HEK293T (cell line): ENCODE results near the gene PPRC1.

Experiments
- CTCF ChIA-PET: fragments of 350-600 bp; formaldehyde crosslinking; extraction: SDS; loops from one replicate; lab custom pipeline; 2021; ENCODE audit warnings: antibody characterized with exemption, inconsistent platforms; lab: Yijun Ruan, JAX
- POLR2A ChIA-PET: fragments of 350-600 bp; formaldehyde crosslinking; extraction: SDS; loops from one replicate; lab custom pipeline; 2020; ENCODE audit warnings: antibody characterized with exemption, inconsistent platforms; lab: Yijun Ruan, JAX
- DNase-seq: peaks from one replicate; pipeline ENCODE4 v3.0.0; 2012; ENCODE audit warnings: mixed read lengths; ENCODE audit errors: extremely low spot score
- ARNT ChIP-seq: fragments of 450-650 bp; IDR thresholded peaks from 2 replicates; pipeline ENCODE4 v1.6.1; 2017; ENCODE audit warnings: mild to moderate bottlenecking
- BHLHE40 ChIP-seq: fragments of 450-650 bp; IDR thresholded peaks from 2 replicates; pipeline ENCODE4 v1.6.1; 2016; ENCODE audit warnings: mild to moderate bottlenecking, moderate library complexity, borderline replicate concordance
- CTBP1 ChIP-seq: fragments of 450-650 bp; IDR thresholded peaks from 2 replicates; pipeline ENCODE4 v1.6.1; 2016; ENCODE audit warnings: borderline replicate concordance
- ELF4 ChIP-seq: fragments of 450-650 bp; IDR thresholded peaks from 2 replicates; pipeline ENCODE4 v1.6.1; 2017; ENCODE audit warnings: antibody characterized with exemption
- FOXA1 ChIP-seq: fragments of 450-650 bp; IDR thresholded peaks from 2 replicates; pipeline ENCODE4 v1.6.1; 2016; ENCODE audit warnings: mild to moderate bottlenecking
- FOXK2 ChIP-seq: fragments of 450-650 bp; IDR thresholded peaks from 2 replicates; pipeline ENCODE4 v1.6.1; 2016; ENCODE audit warnings: mild to moderate bottlenecking
- FOXM1 ChIP-seq: fragments of 450-650 bp; IDR thresholded peaks from 2 replicates; pipeline ENCODE4 v1.6.1; 2017; ENCODE audit warnings: mild to moderate bottlenecking, borderline replicate concordance
- HDGF ChIP-seq: fragments of 450-650 bp; IDR thresholded peaks from 2 replicates; pipeline ENCODE4 v1.6.1; 2017; ENCODE audit warnings: antibody characterized with exemption, borderline replicate concordance
- L3MBTL2 ChIP-seq: fragments of 450-650 bp; conservative IDR thresholded peaks from 2 replicates; pipeline ENCODE4 v1.6.1; 2016; ENCODE audit warnings: mild to moderate bottlenecking
- LEF1 ChIP-seq: fragments of 450-650 bp; IDR thresholded peaks from 2 replicates; pipeline ENCODE4 v1.6.1; 2017; ENCODE audit warnings: mild to moderate bottlenecking, borderline replicate concordance
- NFRKB ChIP-seq: fragments of 450-650 bp; IDR thresholded peaks from 2 replicates; pipeline ENCODE4 v1.6.1; 2016; ENCODE audit warnings: mild to moderate bottlenecking, moderate library complexity
- SP1 ChIP-seq: fragments of 450-650 bp; IDR thresholded peaks from 2 replicates; pipeline ENCODE4 v1.6.1; 2017
- SUZ12 ChIP-seq: fragments of 450-650 bp; IDR thresholded peaks from 2 replicates; pipeline ENCODE4 v1.6.1; 2016; ENCODE audit warnings: mild to moderate bottlenecking
- TARDBP ChIP-seq: fragments of 450-650 bp; IDR thresholded peaks from 2 replicates; pipeline ENCODE4 v1.6.1; 2016
- ZNF384 ChIP-seq: fragments of 450-650 bp; IDR thresholded peaks from 2 replicates; pipeline ENCODE4 v1.6.1; 2016
- TF ChIP-seq, protein P1 (sequence below): fragments of 450-650 bp; IDR thresholded peaks from 2 replicates; pipeline ENCODE4 v1.6.1; 2016

Gene PPRC1

DNA sequence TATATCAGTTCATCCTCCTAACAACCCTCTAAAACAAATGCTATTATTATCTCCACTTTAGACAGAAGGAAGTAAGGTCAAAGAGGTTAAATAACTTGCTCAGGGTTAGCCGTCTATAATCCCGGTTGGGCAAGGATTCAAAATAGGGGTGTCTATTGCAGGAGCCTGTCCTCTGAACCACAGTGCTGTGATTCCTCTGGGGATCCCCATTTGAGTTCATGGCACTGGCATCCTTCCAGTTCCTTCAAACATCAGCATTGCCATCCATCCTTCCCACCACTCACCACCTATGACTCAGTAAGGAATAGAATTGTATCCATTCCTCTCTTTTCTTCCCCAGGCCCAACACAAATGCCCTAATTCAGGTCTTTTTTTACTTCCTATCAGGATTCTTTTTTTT lies 42.1 kb upstream of the PPRC1 start:
- TF ChIP-seq FOXK2 (no peak), NFRKB (no peak), ZNF384 (no peak), TARDBP (no peak), CTBP1 (no peak), ELF4 (no peak), HDGF (no peak), FOXA1 (no peak), L3MBTL2 (no peak), BHLHE40 (no peak), SUZ12 (no peak), ARNT (no peak), SP1 (no peak), LEF1 (no peak), FOXM1 (no peak)
- TF ChIP-seq, protein P1, sequence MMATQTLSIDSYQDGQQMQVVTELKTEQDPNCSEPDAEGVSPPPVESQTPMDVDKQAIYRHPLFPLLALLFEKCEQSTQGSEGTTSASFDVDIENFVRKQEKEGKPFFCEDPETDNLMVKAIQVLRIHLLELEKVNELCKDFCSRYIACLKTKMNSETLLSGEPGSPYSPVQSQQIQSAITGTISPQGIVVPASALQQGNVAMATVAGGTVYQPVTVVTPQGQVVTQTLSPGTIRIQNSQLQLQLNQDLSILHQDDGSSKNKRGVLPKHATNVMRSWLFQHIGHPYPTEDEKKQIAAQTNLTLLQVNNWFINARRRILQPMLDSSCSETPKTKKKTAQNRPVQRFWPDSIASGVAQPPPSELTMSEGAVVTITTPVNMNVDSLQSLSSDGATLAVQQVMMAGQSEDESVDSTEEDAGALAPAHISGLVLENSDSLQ = no peak
- ChIA-PET POLR2A (no interaction called here), CTCF (no interaction called here)
- no peak for DNase-seq

DNA sequence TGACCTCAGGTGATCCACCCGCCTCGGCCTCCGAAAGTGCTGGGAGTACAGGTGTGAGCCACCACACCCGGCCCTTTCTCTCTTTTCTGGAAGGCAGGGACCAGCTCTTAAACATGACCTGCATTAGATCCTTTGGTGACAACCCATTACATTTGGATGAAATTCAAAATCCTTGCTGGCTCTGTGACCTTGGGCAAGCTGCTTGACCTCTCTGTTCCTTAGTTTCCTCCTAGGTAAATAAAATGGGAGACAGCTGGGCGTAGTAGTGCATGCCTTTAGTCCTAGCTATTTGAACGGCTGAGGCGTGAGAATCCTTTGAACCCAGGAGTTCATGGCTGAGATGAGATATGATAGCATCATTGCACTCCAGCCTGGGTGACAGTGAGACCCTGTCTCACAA lies 36.4 kb upstream of the PPRC1 start:
- no peak for DNase-seq
- CTCF ChIA-PET = no interaction called here
- POLR2A ChIA-PET = no interaction called here
- TF ChIP-seq LEF1 (no peak), SP1 (no peak), NFRKB (no peak), ARNT (no peak), CTBP1 (no peak), SUZ12 (no peak)
- TF ChIP-seq, protein P1 = no peak

DNA sequence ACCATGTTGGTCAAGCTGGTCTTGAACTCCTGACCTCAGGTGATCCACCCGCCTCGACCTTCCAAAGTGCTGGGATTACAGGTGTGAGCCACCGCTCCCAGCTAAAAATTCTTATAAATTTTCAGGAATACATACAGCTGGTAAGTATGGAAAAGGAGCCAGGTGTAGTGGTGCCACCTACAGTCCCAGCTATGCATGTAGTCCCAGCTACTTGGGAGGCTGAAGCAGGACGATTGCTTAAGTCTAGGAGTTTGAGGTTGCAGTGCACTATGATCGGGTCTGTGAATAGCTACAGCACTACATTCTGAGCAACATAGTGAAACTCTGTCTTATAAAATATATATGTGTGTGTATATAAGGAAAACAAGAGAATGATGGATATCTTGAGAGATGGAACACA lies 31.7 kb upstream of the PPRC1 start:
- POLR2A ChIA-PET = interaction anchor here (1.1 to 1.4 kb wide), 2 partner anchors 13 to 34 kb away, joined by 4 to 6 read pairs; no protein-coding TSS in a partner anchor

DNA sequence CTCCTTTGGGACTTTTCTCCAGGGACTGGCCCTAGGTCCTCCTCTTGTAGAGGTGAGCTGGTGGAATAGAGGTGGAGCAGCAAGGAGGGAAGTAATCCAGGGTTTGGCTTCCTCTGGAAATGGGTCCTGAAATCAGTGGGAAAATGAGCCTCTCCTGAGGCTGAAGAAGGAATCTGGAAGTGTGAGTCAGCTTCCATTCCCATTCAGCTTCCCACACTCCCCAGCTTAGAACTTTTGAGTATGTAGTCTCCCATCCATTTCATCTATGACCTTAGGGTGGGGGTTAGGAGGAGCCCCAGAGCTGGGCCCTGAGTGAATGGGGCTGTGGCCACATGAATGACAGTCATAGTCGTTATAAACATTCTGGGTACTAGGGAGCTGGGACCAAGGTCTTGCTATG lies 30.4 kb upstream of the PPRC1 start:
- POLR2A ChIA-PET = interaction anchor here (1.7 kb wide), 1 partner anchor 12 kb away, joined by 15 read pairs; no protein-coding TSS in a partner anchor
- CTCF ChIA-PET = no interaction called here
- DNase-seq = no peak
- TF ChIP-seq, protein P1 = no peak
- no peak for TF ChIP-seq LEF1
- no peak for TF ChIP-seq TARDBP
- TF ChIP-seq ARNT = no peak
- TF ChIP-seq NFRKB = no peak

More for the DNA sequence above, 31.7 kb upstream of the PPRC1 start:
- TF ChIP-seq L3MBTL2 = no peak
- no peak for TF ChIP-seq BHLHE40
- no peak for TF ChIP-seq CTBP1
- TF ChIP-seq TARDBP = no peak
- DNase-seq = no peak
- CTCF ChIA-PET = interaction anchor here (1.2 kb wide), 1 partner anchor 12 kb away, joined by 3 read pairs; no protein-coding TSS in a partner anchor

DNA sequence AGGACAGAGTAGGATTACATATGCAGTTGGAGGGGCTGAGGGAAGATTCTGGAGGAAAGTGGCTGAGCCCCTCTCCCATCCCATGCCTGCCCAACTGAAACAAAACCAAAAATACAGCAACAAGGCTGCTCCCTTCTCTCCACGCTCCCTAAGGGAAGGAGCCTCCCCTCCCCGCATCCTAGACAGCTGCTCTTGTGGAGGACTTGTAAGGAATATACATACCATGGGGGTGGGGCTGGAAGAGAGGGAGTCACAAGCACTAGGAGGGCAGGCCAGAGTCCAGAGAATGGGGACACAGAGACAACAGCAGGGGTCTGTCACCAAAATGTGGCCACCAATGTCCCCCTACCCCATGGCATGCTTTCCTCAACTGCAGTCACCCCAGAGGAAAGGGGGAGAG lies 25.8 kb upstream of the PPRC1 start:
- DNase-seq = no peak
- ChIA-PET CTCF (interaction anchor here (1.1 kb wide), 1 partner anchor 15 kb away, joined by 3 read pairs; no protein-coding TSS in a partner anchor), POLR2A (no interaction called here)
- TF ChIP-seq NFRKB (no peak), ZNF384 (no peak), FOXK2 (no peak), SUZ12 (no peak), CTBP1 (no peak), FOXA1 (no peak), L3MBTL2 (no peak), HDGF (no peak), SP1 (no peak), LEF1 (no peak), TARDBP (no peak), FOXM1 (no peak), BHLHE40 (no peak), ARNT (no peak)

DNA sequence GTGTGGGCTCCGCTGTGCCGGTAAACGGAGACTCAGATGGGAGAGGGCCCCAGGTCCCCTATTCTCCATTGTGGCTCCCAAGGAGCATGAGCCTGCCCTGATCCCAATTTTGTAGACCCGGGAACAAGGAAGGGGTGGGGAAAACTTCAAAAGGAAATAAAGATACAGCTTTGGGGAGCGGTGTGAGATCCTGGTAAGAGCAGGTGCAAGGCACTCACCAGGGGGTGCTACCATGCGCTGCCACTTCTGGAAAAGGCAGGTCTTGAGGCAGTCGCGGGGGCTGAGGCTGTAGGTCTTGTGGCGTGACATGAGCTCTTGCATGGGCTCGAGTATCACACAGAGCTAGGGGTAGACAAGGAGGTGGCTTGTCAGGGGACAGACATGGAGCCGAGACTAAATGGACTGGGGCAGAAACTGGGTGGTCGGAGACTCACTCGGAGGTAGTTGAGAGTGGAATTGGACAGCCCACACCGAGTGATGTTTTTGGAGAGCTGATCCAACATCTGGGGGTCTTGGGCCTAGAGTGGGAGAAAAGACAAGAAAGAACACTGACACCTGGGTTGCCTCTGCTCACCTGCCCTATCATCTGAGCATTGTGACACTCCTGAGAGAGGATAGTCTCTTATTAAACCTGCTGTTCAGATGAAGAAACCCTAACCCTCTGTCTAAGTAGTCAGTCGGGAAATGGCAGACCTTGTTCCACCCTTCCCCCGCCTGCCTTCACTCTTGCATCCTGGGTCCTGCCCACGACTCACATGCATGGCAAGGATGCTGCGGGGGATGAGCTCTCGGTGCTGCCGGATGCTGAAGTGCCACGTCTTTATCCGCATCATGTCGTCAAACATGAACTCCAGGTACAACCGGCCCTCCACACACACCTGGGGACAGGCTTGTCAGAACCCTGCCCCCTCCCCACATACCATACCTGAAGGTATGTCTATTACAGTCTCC lies 23.4 kb upstream of the PPRC1 start:
- POLR2A ChIA-PET = no interaction called here
- no peak for DNase-seq
- TF ChIP-seq BHLHE40 = no peak
- no peak for TF ChIP-seq CTBP1
- TF ChIP-seq LEF1 = no peak
- TF ChIP-seq HDGF = no peak
- no peak for TF ChIP-seq SP1
- TF ChIP-seq TARDBP = no peak
- no peak for TF ChIP-seq ARNT
- TF ChIP-seq FOXA1 = no peak
- TF ChIP-seq ZNF384 = no peak
- TF ChIP-seq FOXK2 = no peak
- TF ChIP-seq SUZ12 = no peak
- TF ChIP-seq, protein P1 = no peak
- no peak for TF ChIP-seq L3MBTL2
- no peak for TF ChIP-seq ELF4
- no peak for TF ChIP-seq NFRKB
- TF ChIP-seq FOXM1 = no peak
- CTCF ChIA-PET = interaction anchor here (0.5 to 0.6 kb wide), 2 partner anchors 68 to 1098 kb away, joined by 3 to 4 read pairs; no protein-coding TSS in a partner anchor
